GM12874 (cell line): Measurements from ENCODE around the gene PIK3CG.
A peak's percentile ranks its signal among the peaks of the same experiment; 100 is the strongest.

Source experiments
- CTCF ChIP-seq: IDR thresholded peaks from 2 replicates; pipeline ENCODE4 v1.5.1; 2011; ENCODE audit warnings: low read depth, mild to moderate bottlenecking, control low read depth, low read length, moderate library complexity; ENCODE audit not compliant: insufficient read depth

PIK3CG gene

DNA sequence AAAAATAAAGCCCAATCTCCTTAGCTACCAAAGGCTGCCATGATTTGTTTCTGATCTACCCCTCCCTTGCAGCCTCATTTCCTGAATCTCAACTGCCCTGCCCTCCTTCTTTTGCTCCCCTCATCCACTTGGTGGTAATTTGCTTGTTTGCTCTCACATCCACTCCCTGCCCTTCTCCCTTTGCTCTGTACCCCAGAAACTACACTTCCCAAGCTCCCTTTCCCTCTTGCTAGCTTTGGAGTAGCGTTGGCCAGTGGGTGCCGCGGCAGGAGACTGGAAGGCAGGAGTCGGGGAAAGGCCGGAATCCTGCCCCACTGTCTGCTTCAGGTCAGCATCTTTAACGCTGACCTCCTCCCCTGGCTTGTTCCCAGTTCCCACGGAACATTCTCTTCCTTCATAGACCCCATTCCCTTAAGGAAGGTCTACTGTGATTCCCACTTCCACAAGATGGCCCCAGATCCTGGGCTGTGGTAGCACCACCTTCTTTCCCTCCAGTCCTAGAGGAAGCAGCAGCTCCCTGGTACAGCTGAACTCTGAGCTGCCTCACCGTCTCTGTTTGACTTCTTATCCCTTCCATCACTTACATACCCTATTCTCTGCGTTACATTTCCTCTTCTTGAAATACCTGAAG, 79.1 kb downstream of the PIK3CG start:
- no peak for TF ChIP-seq CTCF

- peak; percentile 51 for TF ChIP-seq CTCF
These were observed 82.2 kb downstream of the PIK3CG start for GRCh38 chr7:106947244-106947728.

GRCh38 chr7:106952001-106952657, 87.0 kb downstream of the PIK3CG start:
- no peak for TF ChIP-seq CTCF

DNA sequence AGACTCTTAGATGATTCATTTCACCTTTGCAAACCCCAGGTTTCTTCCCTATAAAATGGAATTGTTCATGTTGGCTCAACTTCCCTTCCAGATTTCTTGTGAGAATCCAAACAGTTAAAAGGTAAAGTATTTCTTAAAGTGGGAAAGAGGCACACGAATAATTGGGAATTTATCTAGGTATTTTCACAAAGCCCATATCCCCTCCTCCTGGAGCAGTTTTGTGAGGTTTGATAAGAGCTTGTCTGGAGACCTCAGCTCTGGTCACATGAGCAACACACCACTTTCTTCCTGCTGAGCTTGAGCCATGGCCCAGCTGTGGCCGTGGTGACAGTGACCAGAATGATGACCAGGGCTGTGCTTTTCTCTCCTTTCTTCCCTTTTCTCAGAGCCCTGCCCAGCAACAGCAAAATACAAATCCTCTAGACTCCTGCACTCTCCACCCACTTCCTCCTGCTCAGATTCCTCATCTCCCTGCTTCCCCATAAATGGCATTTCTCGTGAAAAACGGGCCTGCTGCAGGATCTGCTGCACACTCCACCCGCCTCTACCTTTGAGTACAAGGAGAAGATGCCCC, 87.7 kb downstream of the PIK3CG start:
- TF ChIP-seq CTCF: no peak

GRCh38 chr7:106954840-106955239, 89.8 kb downstream of the PIK3CG start:
- TF ChIP-seq CTCF: no peak
